Adrenal gland (tissue), 5 donors: ENCODE data around the gene MYNN.

Experiments used
- CTCF ChIP-seq, 6 experiments: fragments of 450-650 bp in 4 of 6; fragments of 200-600 bp in 2 of 6; sonication (generic) in 1 of 6; IDR thresholded peaks; 1 replicate in 5 of 6; 2 replicates in 1 of 6; pipeline versions ENCODE4 v1.5.1 to v1.8.0; 2016 to 2021; ENCODE audit warnings: antibody characterized with exemption in 6 of 6, mild to moderate bottlenecking in 2 of 6, moderate library complexity in 1 of 6
- POLR2A ChIP-seq, 2 donors: fragments of 450-650 bp; IDR thresholded peaks; one replicate each; pipeline ENCODE4 v1.6.1; 2017; ENCODE audit warnings: antibody characterized with exemption in 2 of 2, mild to moderate bottlenecking in 2 of 2, moderate library complexity in 1 of 2
- donor health status: DM: no; HTN: no; CAD: no.

- TF ChIP-seq POLR2A (IDR thresholded peaks at IDR 0.05) (no peak), CTCF (IDR thresholded peaks at IDR 0.05) (no peak)
Measured at GRCh38 chr3:169781209-169781855, 8.1 kb downstream of the MYNN start.
